HL-60 (cell line): Measurements from ENCODE around the gene ADAMTS15.

ENCODE experiments used
- DNase-seq, 2 experiments: peaks; one replicate each; pipeline ENCODE4 v3.0.0-alpha.2; 2010 to 2020; ENCODE audit warnings: low read depth in 1 of 2, low spot score in 1 of 2
- H3K27ac ChIP-seq: fragments of 250-450 bp; sonication (Bioruptor Pico); replicated peaks from 2 replicates; pipeline ENCODE4 v1.5.1; 2020; ENCODE audit warnings: mild to moderate bottlenecking, moderate library complexity
- H3K27me3 ChIP-seq: fragments of 250-450 bp; sonication (Bioruptor Pico); 2 replicates; pipeline ENCODE4 v1.5.1; 2021; ENCODE audit warnings: mild to moderate bottlenecking, moderate library complexity; ENCODE audit not compliant: insufficient read depth, poor library complexity, severe bottlenecking
- H3K4me3 ChIP-seq: replicated peaks from 2 replicates; pipeline ENCODE4 v1.5.1; 2011; ENCODE audit warnings: mild to moderate bottlenecking, control low read depth, low read length; ENCODE audit not compliant: insufficient read depth
- GABPA ChIP-seq: IDR thresholded peaks from 2 replicates; pipeline ENCODE4 v1.6.1; 2012; ENCODE audit warnings: low read depth
- POLR2AphosphoS5 ChIP-seq: IDR thresholded peaks from 2 replicates; pipeline ENCODE4 v1.6.1; 2012; ENCODE audit warnings: low read depth
- SPI1 ChIP-seq: IDR thresholded peaks from 2 replicates; pipeline ENCODE4 v1.6.1; 2012; ENCODE audit warnings: low read depth, mild to moderate bottlenecking, borderline replicate concordance
- TF ChIP-seq, protein P1 (sequence below): IDR thresholded peaks from one replicate; pipeline ENCODE4 v1.5.1; 2011; ENCODE audit warnings: low read length, control low read depth, inconsistent platforms; ENCODE audit not compliant: insufficient read depth
- TF ChIP-seq, protein P2 (sequence below): IDR thresholded peaks from 2 replicates; pipeline ENCODE4 v1.6.1; 2012; ENCODE audit warnings: low read depth; ENCODE audit not compliant: insufficient replicate concordance

ADAMTS15 gene

DNA sequence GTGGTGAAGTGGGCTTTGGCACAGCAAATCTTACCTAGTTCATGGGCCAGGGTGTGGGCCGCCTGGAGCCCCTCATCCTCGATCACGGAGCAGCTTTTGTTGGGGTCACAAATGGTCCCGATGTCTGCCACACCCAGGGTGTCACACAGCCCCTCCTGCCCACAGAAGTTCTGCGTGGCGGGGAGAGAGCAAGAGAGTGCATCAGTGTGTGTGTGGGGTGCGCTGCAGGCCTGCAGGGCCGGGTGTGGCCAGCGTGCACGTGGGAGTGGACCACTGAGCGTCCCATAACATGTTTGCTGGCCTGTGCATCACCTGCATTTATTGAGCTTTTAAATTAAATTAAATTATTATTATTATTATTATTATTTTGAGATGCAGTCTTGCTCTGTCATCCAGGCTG lies 31.5 kb upstream of the ADAMTS15 start:
- Histone ChIP-seq H3K27me3 (peaks cover 15% of the 10 kb centered on the region), H3K4me3 (no peak overlapping the region), H3K27ac (no peak overlapping the region)
- no peak for DNase-seq
- TF ChIP-seq, protein P1, sequence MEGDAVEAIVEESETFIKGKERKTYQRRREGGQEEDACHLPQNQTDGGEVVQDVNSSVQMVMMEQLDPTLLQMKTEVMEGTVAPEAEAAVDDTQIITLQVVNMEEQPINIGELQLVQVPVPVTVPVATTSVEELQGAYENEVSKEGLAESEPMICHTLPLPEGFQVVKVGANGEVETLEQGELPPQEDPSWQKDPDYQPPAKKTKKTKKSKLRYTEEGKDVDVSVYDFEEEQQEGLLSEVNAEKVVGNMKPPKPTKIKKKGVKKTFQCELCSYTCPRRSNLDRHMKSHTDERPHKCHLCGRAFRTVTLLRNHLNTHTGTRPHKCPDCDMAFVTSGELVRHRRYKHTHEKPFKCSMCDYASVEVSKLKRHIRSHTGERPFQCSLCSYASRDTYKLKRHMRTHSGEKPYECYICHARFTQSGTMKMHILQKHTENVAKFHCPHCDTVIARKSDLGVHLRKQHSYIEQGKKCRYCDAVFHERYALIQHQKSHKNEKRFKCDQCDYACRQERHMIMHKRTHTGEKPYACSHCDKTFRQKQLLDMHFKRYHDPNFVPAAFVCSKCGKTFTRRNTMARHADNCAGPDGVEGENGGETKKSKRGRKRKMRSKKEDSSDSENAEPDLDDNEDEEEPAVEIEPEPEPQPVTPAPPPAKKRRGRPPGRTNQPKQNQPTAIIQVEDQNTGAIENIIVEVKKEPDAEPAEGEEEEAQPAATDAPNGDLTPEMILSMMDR: no peak
- TF ChIP-seq, protein P2, sequence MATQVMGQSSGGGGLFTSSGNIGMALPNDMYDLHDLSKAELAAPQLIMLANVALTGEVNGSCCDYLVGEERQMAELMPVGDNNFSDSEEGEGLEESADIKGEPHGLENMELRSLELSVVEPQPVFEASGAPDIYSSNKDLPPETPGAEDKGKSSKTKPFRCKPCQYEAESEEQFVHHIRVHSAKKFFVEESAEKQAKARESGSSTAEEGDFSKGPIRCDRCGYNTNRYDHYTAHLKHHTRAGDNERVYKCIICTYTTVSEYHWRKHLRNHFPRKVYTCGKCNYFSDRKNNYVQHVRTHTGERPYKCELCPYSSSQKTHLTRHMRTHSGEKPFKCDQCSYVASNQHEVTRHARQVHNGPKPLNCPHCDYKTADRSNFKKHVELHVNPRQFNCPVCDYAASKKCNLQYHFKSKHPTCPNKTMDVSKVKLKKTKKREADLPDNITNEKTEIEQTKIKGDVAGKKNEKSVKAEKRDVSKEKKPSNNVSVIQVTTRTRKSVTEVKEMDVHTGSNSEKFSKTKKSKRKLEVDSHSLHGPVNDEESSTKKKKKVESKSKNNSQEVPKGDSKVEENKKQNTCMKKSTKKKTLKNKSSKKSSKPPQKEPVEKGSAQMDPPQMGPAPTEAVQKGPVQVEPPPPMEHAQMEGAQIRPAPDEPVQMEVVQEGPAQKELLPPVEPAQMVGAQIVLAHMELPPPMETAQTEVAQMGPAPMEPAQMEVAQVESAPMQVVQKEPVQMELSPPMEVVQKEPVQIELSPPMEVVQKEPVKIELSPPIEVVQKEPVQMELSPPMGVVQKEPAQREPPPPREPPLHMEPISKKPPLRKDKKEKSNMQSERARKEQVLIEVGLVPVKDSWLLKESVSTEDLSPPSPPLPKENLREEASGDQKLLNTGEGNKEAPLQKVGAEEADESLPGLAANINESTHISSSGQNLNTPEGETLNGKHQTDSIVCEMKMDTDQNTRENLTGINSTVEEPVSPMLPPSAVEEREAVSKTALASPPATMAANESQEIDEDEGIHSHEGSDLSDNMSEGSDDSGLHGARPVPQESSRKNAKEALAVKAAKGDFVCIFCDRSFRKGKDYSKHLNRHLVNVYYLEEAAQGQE: no peak
- TF ChIP-seq POLR2AphosphoS5 (no peak), SPI1 (no peak), GABPA (no peak)

DNA sequence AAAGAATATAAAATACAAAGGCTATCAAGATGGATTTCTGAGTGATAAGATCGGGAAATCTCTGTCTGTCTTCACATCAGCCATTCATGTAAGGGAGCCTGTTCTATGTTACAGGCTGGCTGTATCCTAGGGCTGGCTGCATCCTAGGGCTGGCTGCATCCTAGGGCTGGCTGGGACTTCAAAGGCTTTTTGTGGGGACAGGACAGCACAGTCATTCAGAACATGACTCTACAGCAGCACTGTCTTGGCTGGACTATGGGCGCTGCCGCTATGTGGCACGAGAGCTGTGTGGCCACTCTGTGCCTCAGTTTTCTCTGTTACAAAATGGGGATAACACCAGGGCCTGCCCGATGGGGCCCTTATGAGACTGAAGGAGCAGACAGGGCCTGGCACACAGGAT lies 30.2 kb upstream of the ADAMTS15 start:
- TF ChIP-seq SPI1: no peak
- no peak for TF ChIP-seq GABPA
- peaks cover 17% of the 10 kb centered on the region for H3K27me3 ChIP-seq
- DNase-seq: no peak
- H3K4me3 ChIP-seq: no peak overlapping the region
- H3K27ac ChIP-seq: no peak overlapping the region

DNA sequence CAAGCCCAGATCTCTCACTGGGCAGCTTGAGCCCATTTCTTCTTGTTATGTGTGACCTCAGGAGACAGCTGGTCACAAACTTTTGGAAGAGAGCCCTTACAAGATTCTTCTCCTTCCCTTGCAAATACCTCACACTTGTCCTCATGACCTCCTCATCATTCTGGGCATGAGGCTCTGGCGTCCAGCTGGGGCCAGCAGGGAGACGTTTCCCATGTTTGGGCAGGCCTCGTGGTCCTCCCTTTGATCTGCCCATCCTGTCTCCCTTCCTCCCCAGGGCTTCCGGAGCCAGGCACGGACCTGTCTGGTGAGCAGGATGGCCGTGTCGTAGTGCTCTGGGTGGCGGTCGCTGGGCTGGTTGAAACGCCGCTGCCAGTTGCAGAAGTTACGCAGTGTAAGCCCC lies 29.7 kb upstream of the ADAMTS15 start:
- peaks cover 17% of the 10 kb centered on the region for H3K27me3 ChIP-seq
- no peak overlapping the region for H3K4me3 ChIP-seq
- no peak overlapping the region for H3K27ac ChIP-seq
- TF ChIP-seq POLR2AphosphoS5 (no peak), GABPA (no peak), SPI1 (no peak)
- TF ChIP-seq, protein P2: no peak
- TF ChIP-seq, protein P1: no peak
- DNase-seq: no peak

DNA sequence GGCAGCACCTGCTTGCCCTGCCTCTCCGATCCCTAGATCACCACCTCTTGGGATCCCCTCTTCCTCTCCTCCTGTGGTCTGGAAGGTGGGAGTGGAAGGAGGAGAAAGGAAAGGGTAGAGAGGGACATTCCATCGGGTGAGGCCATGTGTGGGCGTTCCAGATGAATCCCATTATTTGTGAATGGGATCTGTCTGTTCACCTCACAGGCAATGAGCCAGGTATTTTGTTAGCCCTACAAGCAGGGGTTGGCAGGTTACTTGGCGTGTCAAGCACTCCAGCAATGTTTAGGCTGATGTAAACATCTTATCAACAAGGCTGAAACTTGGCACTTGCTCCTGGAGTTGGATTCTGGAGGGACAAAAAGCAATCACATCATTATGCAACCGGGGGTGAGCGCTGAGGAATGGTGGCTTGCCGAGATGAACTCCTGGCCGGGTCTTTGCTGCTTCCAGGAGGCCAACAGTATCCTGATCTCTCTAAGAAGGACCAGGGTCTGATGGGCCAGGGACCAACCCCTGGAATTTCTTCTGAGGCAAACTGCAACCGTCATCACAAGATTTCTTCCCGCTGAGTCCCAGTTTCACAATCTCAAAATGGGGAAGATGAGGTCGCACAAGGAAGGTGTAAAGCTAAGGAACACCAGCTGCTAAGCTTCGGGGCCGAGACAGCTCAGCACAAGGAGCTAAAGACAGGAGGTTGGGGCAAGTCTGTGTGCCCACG lies 27.8 kb upstream of the ADAMTS15 start:
- Histone ChIP-seq H3K27me3 (peaks cover 12% of the 10 kb centered on the region), H3K4me3 (no peak overlapping the region), H3K27ac (no peak overlapping the region)
- TF ChIP-seq POLR2AphosphoS5 (no peak), SPI1 (no peak), GABPA (no peak)
- TF ChIP-seq, protein P1: no peak
- TF ChIP-seq, protein P2: no peak
- peak in 1 of 2 experiments; percentile 51 for DNase-seq
